Measurements from ENCODE around the gene LYPLAL1.

DNA sequence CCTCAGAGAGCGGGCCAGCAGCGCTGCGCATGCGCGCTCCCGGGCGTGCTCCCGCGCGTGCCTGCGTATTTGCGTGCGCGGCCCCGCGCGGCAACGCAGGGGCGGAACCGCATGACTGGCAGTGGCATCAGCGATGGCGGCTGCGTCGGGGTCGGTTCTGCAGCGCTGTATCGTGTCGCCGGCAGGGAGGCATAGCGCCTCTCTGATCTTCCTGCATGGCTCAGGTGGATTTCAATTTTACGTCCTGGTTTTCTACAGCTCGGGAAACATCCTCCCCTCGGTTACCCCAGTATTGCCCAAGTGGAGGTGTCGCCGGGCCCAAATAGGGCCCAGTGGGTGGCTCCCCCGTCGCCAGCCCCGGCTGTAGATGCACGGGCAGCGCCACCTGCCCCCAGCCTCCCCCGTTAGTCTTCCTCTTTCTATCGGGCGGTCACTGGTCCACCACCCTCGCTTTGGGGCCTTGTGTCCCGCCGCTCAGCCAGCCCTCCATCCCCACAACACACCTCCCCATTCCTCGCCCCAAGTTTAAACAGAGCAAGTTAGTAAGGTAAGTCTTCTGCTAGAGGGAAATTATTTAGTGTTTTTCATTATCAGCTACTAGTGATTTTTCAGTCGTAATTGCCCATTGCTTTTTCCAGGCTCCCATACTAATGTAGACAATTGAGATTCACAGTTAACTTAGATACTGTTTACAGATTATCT is at the start of gene LYPLAL1:
- TF ChIP-seq CTCF (IDR thresholded peaks at IDR 0.05) (no peak; the same call in 1 of the 2 replicates), ZFX (IDR thresholded peaks at IDR 0.05; ENCODE audit: borderline replicate concordance) (no peak)

Measured in 22Rv1 (cell line).